Measurements from ENCODE around the gene COL23A1.
A peak's percentile ranks its signal among the peaks of the same experiment; 100 is the strongest.

COL23A1 gene

DNA sequence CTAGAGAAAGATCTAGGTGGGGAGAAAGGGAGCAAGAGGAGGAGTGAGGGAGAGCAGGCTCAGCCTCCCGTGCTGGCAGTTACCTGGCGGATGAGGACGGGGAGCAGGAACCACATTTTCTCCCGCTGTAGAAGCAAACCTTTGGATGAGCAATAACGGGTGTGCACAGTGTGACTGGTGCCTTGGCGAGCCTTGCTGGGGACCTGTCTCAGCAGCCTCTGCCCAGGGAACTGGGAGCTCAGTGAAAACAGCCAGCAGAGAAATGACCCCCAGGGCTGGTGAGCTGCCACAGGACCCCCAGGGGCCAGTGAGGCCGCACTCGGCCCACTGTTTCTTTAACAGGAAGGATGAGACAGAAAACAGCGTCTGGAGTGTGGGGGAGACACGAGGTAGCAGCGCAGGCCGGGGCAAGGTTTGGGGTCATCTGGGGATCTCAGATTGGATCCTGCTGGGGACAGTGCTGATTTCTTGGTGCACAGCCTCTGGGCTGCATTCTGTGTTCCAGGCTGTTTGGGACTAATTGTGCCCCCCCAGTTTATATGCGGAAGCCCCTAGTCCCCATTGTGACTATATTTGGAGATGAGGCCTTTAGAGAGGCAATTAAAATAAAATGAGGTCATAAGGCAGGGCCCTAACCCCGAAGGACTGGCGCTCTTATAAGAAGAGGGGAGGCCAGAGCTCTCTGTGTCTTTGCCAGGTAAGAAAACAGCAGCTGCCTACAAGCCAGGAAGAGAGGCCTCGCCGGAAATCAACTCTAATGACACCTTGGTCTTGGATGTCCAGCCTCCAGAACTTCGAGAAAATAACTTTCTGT is 238.8 kb downstream of the COL23A1 start:
- H2AFZ ChIP-seq (ENCODE audit: low read length) = no peak overlapping the region
- no peak for DNase-seq (ENCODE audit: low spot score)
- no peaks in the 10 kb centered on the region for H3K79me1 ChIP-seq (ENCODE audit: low read depth, low read length)
- H3K18ac ChIP-seq (ENCODE audit: low read length) = peak overlapping the region; percentile 7
- peak overlapping the region; percentile 39 for H3K23ac ChIP-seq (ENCODE audit: low read depth, low read length, poor library complexity)
- no peaks in the 10 kb centered on the region for H3K9me3 ChIP-seq (replicated peaks in 1 of 2; ENCODE audit: control insufficient read depth in 2 of 2, insufficient read depth in 1 of 2, low read depth in 1 of 2, low read length in 2 of 2)
- no peak overlapping the region for H4K91ac ChIP-seq (ENCODE audit: low read depth, low read length, poor library complexity)
- H2BK5ac ChIP-seq (ENCODE audit: low read length) = peak overlapping the region; percentile 42
- H3K27me3 ChIP-seq (ENCODE audit: control insufficient read depth in 3 of 3, insufficient read depth in 3 of 3, low read depth in 1 of 3, low read length in 3 of 3) = no peaks in the 10 kb centered on the region
- H3K4me3 ChIP-seq (ENCODE audit: low read length in 2 of 2) = no peak overlapping the region
- no peak overlapping the region for H3K4ac ChIP-seq (ENCODE audit: low read length)
- peak overlapping the region; percentile 70 for H3K9ac ChIP-seq (ENCODE audit: low read depth, low read length, poor library complexity)
- H3K27ac ChIP-seq (replicated peaks; ENCODE audit: low read length) = no peak overlapping the region
- H2BK120ac ChIP-seq (ENCODE audit: low read depth, low read length) = no peak overlapping the region
- no peak overlapping the region for H2BK12ac ChIP-seq (ENCODE audit: low read length)
- no peak overlapping the region for H2BK15ac ChIP-seq (ENCODE audit: low read length)
- no peak overlapping the region for H3K14ac ChIP-seq (ENCODE audit: low read length)
- no CpG with 5 or more reads among the region's 18 CpGs for WGBS, 2 donors (ENCODE audit: extremely low coverage in 2 of 2, insufficient read length in 2 of 2, insufficient replicate concordance in 1 of 2)
- H4K8ac ChIP-seq (ENCODE audit: low read depth, low read length) = no peak overlapping the region
- H3K4me1 ChIP-seq (ENCODE audit: control insufficient read depth in 2 of 2, insufficient read depth in 1 of 2, low read depth in 1 of 2, low read length in 2 of 2) = peaks cover 10 to 38% of the 10 kb centered on the region in 2 donors
- H2AK5ac ChIP-seq (ENCODE audit: low read depth, low read length) = peak overlapping the region; percentile 5
- H3K4me2 ChIP-seq (ENCODE audit: insufficient read depth, low read length, poor library complexity, severe bottlenecking) = no peak overlapping the region
- no peaks in the 10 kb centered on the region for H3K36me3 ChIP-seq (replicated peaks in 1 of 2; ENCODE audit: control insufficient read depth in 2 of 2, insufficient read depth in 2 of 2, low read length in 2 of 2)

DNA sequence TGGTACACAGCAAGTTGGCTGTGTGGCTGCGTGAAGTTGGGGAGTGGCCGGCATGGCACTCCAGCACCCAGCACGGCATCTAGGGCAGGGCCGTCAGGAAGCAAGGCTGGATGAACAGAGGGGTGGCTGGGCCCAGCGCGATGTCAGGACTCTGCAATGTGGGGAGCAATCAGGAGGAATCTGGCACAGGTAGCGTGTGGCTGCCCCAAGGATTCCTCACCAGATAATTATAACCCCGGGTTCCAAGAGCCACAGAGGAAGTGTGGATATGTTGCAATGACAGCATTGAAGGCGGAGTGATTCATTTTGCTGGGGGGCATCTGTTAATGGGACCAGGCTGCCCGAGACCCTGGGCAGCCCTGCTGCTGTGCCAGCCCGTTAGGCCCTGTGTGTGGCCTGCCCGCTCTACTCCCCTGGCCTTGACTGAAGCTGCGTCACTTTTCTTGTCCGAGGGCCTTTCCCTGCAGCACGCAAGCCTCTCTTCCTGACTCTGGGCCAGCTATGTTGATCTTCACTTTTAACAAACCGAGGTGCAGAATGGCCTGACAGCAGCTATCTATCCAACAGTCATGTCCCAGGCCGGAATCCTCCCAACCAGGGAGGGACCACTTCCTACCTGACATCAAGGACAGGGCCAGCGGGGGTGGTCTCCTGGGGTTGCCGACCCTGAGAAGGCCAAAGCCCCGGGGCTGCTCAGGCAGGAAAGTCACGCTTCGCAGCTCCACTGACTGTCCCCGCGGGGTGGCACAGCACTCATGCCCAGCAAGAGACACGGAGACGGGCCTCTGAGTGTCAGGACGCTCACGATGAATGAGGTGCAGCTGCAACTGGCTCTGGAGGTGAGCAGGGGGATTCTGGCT is 239.6 kb downstream of the COL23A1 start:
- Histone ChIP-seq H3K79me1 (ENCODE audit: low read depth, low read length) (no peaks in the 10 kb centered on the region), H3K27ac (replicated peaks; ENCODE audit: low read length) (no peak overlapping the region), H3K4ac (ENCODE audit: low read length) (no peak overlapping the region), H3K9ac (ENCODE audit: low read depth, low read length, poor library complexity) (peak overlapping the region; percentile 7), H2BK120ac (ENCODE audit: low read depth, low read length) (no peak overlapping the region), H3K9me3 (replicated peaks in 1 of 2; ENCODE audit: control insufficient read depth in 2 of 2, insufficient read depth in 1 of 2, low read depth in 1 of 2, low read length in 2 of 2) (no peaks in the 10 kb centered on the region), H3K4me2 (ENCODE audit: insufficient read depth, low read length, poor library complexity, severe bottlenecking) (no peak overlapping the region), H4K8ac (ENCODE audit: low read depth, low read length) (no peak overlapping the region), H3K4me1 (ENCODE audit: control insufficient read depth in 2 of 2, insufficient read depth in 1 of 2, low read depth in 1 of 2, low read length in 2 of 2) (peaks cover 6 to 32% of the 10 kb centered on the region in 2 donors), H3K14ac (ENCODE audit: low read length) (peak overlapping the region; percentile 31), H2AFZ (ENCODE audit: low read length) (no peak overlapping the region), H2BK5ac (ENCODE audit: low read length) (peak overlapping the region; percentile 42), H2BK15ac (ENCODE audit: low read length) (peak overlapping the region; percentile 91), H3K4me3 (ENCODE audit: low read length in 2 of 2) (no peak overlapping the region), H3K18ac (ENCODE audit: low read length) (peak overlapping the region; percentile 68), H4K91ac (ENCODE audit: low read depth, low read length, poor library complexity) (no peak overlapping the region), H2AK5ac (ENCODE audit: low read depth, low read length) (peak overlapping the region; percentile 40), H3K27me3 (ENCODE audit: control insufficient read depth in 3 of 3, insufficient read depth in 3 of 3, low read depth in 1 of 3, low read length in 3 of 3) (no peaks in the 10 kb centered on the region), H3K23ac (ENCODE audit: low read depth, low read length, poor library complexity) (peak overlapping the region; percentile 63), H2BK12ac (ENCODE audit: low read length) (no peak overlapping the region), H3K36me3 (replicated peaks in 1 of 2; ENCODE audit: control insufficient read depth in 2 of 2, insufficient read depth in 2 of 2, low read length in 2 of 2) (no peaks in the 10 kb centered on the region)
- WGBS, 2 donors (ENCODE audit: extremely low coverage in 2 of 2, insufficient read length in 2 of 2, insufficient replicate concordance in 1 of 2) = no CpG with 5 or more reads among the region's 28 CpGs
- no peak for DNase-seq (ENCODE audit: low spot score)

DNA sequence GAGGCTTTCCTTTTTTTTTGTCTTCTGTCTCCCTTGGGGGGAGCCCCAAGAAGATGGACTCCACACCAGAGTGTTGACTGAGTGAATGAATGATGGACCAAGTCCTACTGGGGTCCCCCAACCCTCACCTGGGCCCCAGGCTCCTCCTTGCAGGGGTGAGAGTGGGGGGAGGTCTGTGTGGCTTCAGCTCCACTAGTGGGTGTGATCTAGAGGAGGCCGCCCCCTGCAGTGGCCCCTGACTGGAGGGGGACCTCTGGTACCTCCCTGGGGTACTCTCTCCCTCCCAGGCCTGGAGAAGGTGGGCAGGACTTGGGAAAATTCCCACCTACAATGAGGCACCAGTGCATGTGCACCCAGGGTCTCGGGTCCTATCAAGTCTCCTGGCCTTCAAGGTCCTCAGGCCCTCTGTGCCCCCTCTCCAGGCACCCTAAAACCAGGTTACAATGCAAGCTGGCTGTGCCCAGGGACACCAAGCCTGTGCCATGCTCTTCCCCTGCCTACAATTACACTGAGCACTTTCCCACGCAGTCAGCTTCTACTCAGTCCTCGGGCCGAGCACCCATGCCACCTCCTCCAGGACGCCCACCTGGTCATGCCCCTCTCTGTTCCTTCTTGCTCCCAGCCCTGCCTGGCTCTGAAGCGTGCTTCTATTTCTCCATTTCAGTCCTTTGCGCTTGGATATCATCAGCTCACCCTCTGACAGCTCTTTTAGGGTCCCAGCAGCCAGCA is 240.4 kb downstream of the COL23A1 start:
- no CpG with 5 or more reads among the region's 8 CpGs for WGBS, 2 donors (ENCODE audit: extremely low coverage in 2 of 2, insufficient read length in 2 of 2, insufficient replicate concordance in 1 of 2)
- H3K27ac ChIP-seq (replicated peaks; ENCODE audit: low read length) = no peak overlapping the region
- no peak for DNase-seq (ENCODE audit: low spot score)

More for the DNA sequence above, 240.4 kb downstream of the COL23A1 start:
- Histone ChIP-seq H3K4me1 (ENCODE audit: control insufficient read depth in 2 of 2, insufficient read depth in 1 of 2, low read depth in 1 of 2, low read length in 2 of 2) (peaks cover 6 to 30% of the 10 kb centered on the region in 2 donors), H4K8ac (ENCODE audit: low read depth, low read length) (no peak overlapping the region), H3K9me3 (replicated peaks in 1 of 2; ENCODE audit: control insufficient read depth in 2 of 2, insufficient read depth in 1 of 2, low read depth in 1 of 2, low read length in 2 of 2) (no peaks in the 10 kb centered on the region), H2AFZ (ENCODE audit: low read length) (no peak overlapping the region), H3K4me2 (ENCODE audit: insufficient read depth, low read length, poor library complexity, severe bottlenecking) (no peak overlapping the region), H2BK5ac (ENCODE audit: low read length) (peak overlapping the region; percentile 42), H4K91ac (ENCODE audit: low read depth, low read length, poor library complexity) (no peak overlapping the region), H3K9ac (ENCODE audit: low read depth, low read length, poor library complexity) (no peak overlapping the region), H3K27me3 (ENCODE audit: control insufficient read depth in 3 of 3, insufficient read depth in 3 of 3, low read depth in 1 of 3, low read length in 3 of 3) (no peaks in the 10 kb centered on the region), H3K36me3 (replicated peaks in 1 of 2; ENCODE audit: control insufficient read depth in 2 of 2, insufficient read depth in 2 of 2, low read length in 2 of 2) (no peaks in the 10 kb centered on the region), H3K79me1 (ENCODE audit: low read depth, low read length) (no peaks in the 10 kb centered on the region), H3K23ac (ENCODE audit: low read depth, low read length, poor library complexity) (peak overlapping the region; percentile 63), H3K4me3 (ENCODE audit: low read length in 2 of 2) (no peak overlapping the region), H3K4ac (ENCODE audit: low read length) (no peak overlapping the region), H2AK5ac (ENCODE audit: low read depth, low read length) (peak overlapping the region; percentile 53), H3K18ac (ENCODE audit: low read length) (peak overlapping the region; percentile 11), H2BK15ac (ENCODE audit: low read length) (peak overlapping the region; percentile 91), H2BK12ac (ENCODE audit: low read length) (no peak overlapping the region), H2BK120ac (ENCODE audit: low read depth, low read length) (no peak overlapping the region), H3K14ac (ENCODE audit: low read length) (peak overlapping the region; percentile 31)

Data from neuronal stem cell (in vitro differentiated cells).